Kidney (tissue), 14 donors: ENCODE data around the gene FSTL3. TPM values are rescaled to one million over a fixed set of nuclear protein-coding genes. Genes with fewer than 3 reads are reported as not detected.
A peak's percentile ranks its signal among the peaks of the same experiment; 100 is the strongest.

ENCODE experiments used
- DNase-seq, 5 donors: peaks; one replicate each; pipeline ENCODE4 v3.0.0-alpha.2; 2013 to 2020
- FAIRE-seq: peaks from 2 replicates; lab custom pipeline; 2012; peaks lifted over from hg19 to GRCh38; lab: Jason Lieb, UNC
- H3K27ac ChIP-seq, 2 donors: one replicate each; pipeline ENCODE4 v1.7.0; 2013; ENCODE audit warnings: low read depth in 2 of 2, low read length in 2 of 2, inconsistent platforms in 1 of 2
- H3K27me3 ChIP-seq: one replicate; pipeline ENCODE4 v1.7.1; 2013; ENCODE audit warnings: low read length, inconsistent platforms; ENCODE audit not compliant: control insufficient read depth, insufficient read depth
- H3K36me3 ChIP-seq, 3 donors: one replicate each; pipeline versions ENCODE4 v1.7.0 to v1.7.1; 2013; ENCODE audit warnings: low read length in 3 of 3, control low read depth in 1 of 3, inconsistent platforms in 1 of 3; ENCODE audit not compliant: insufficient read depth in 3 of 3, control insufficient read depth in 2 of 3
- H3K4me1 ChIP-seq, 3 donors: one replicate each; pipeline versions ENCODE4 v1.7.0 to v1.7.1; 2013; ENCODE audit warnings: low read length in 3 of 3, inconsistent platforms in 1 of 3, low read depth in 1 of 3; ENCODE audit not compliant: control insufficient read depth in 2 of 3, insufficient read depth in 2 of 3
- H3K4me3 ChIP-seq, 3 donors: one replicate each; pipeline versions ENCODE4 v1.7.0 to v1.8.1; 2013; ENCODE audit warnings: low read length in 3 of 3, control low read depth in 1 of 3, inconsistent platforms in 1 of 3
- H3K9ac ChIP-seq, 3 donors: one replicate each; pipeline versions ENCODE4 v1.7.0 to v1.7.1; 2013; ENCODE audit warnings: low read length in 3 of 3, control low read depth in 1 of 3, inconsistent platforms in 1 of 3
- H3K9me3 ChIP-seq, 3 donors: one replicate each; pipeline versions ENCODE4 v1.7.0 to v1.7.1; 2013; ENCODE audit warnings: low read length in 3 of 3, control low read depth in 1 of 3, inconsistent platforms in 1 of 3; ENCODE audit not compliant: control insufficient read depth in 2 of 3, insufficient read depth in 1 of 3
- CTCF ChIP-seq: IDR thresholded peaks from 3 replicates; pipeline ENCODE4 v1.5.1; 2012; ENCODE audit warnings: mild to moderate bottlenecking, moderate library complexity, borderline replicate concordance; ENCODE audit not compliant: insufficient read depth; ENCODE audit errors: extremely low read depth
- intact Hi-C: fragments of 100-400 bp; cut with DNase I; formaldehyde crosslinking; loops from one replicate; pipeline ENCODE4 v1.11.1; 2022
- polyA plus RNA-seq: library from polyadenylated mRNA; stranded (reverse); fragments of 350-450 nt; fragmentation: Illumina TruSeq; extraction: RNeasy Lipid Tissue Mini Kit (QIAGEN cat#74804); gene quantifications from one replicate; pipeline ENCODE4 v1.2.3, GENCODE V29; 2014; ENCODE audit warnings: low read depth, low replicate concordance; ENCODE audit not compliant: insufficient read depth
- total RNA-seq: library from RNA; stranded (reverse); fragmentation: NEBNext Ultra II Directional; extraction: Animal tissue kit (Norgen Biotek cat#: 25700); gene quantifications from one replicate; pipeline ENCODE4 v1.2.1, GENCODE V29; 2021
- donor health status: control.
- donor health status: control.
- donor health status: control.
- donor health status: control.
- donor health status: control.
- donor health status: DM: yes; HTN: yes; CAD: no.
- donor health status: Normal renal cell carcinoma (clear cell type).

FSTL3 gene
- total and polyA plus RNA-seq, 2 donors from 2014 or later = 23.9 to 63.0 TPM

- no peak for TF ChIP-seq CTCF
- FAIRE-seq = no peak
- Histone ChIP-seq H3K27me3 (no peaks in the 10 kb centered on the region), H3K4me1 (peaks cover 0 to 12% (median 0%) of the 10 kb centered on the region in 3 donors), H3K36me3 (peaks cover 0 to 3% (median 0%) of the 10 kb centered on the region in 3 donors), H3K4me3 (no peak overlapping the region), H3K9me3 (peaks cover 0 to 5% (median 2%) of the 10 kb centered on the region in 3 donors), H3K9ac (peak overlapping the region in 1 of 3 donors; percentile 15), H3K27ac (peak overlapping the region; percentile 76 to 81)
- intact Hi-C loops = no loop called here
- DNase-seq = peak; percentile 65 to 84 (median 78)
Measured at GRCh38 chr19:718251-718951, 42.2 kb downstream of the FSTL3 start.

- peaks cover 0 to 3% (median 0%) of the 10 kb centered on the region in 3 donors for H3K36me3 ChIP-seq
Measured at GRCh38 chr19:718991-719512, 42.9 kb downstream of the FSTL3 start.

GRCh38 chr19:719636-720344 lies 43.6 kb downstream of the FSTL3 start:
- H3K9ac ChIP-seq = peak overlapping the region in 1 of 3 donors; percentile 40
- peak overlapping the region; percentile 76 to 81 for H3K27ac ChIP-seq
- TF ChIP-seq CTCF = no peak
- H3K36me3 ChIP-seq = peaks cover 0 to 3% (median 0%) of the 10 kb centered on the region in 3 donors
- peaks cover 0 to 5% (median 2%) of the 10 kb centered on the region in 3 donors for H3K9me3 ChIP-seq
- intact Hi-C loops = no loop called here
- FAIRE-seq (no peak), DNase-seq (peak; percentile 61 to 87 (median 82))
- H3K27me3 ChIP-seq = no peaks in the 10 kb centered on the region
- peaks cover 0 to 12% (median 0%) of the 10 kb centered on the region in 3 donors for H3K4me1 ChIP-seq
- peak overlapping the region in 1 of 3 donors; percentile 35 for H3K4me3 ChIP-seq

More at GRCh38 chr19:718991-719512, 42.9 kb downstream of the FSTL3 start:
- FAIRE-seq (no peak), DNase-seq (peak; percentile 64 to 91 (median 84))
- TF ChIP-seq CTCF = no peak
- Histone ChIP-seq H3K9ac (no peak overlapping the region), H3K9me3 (peaks cover 0 to 5% (median 2%) of the 10 kb centered on the region in 3 donors), H3K27me3 (no peaks in the 10 kb centered on the region), H3K4me1 (peaks cover 0 to 12% (median 0%) of the 10 kb centered on the region in 3 donors), H3K4me3 (peak overlapping the region in 1 of 3 donors; percentile 17), H3K27ac (peak overlapping the region; percentile 76 to 81)
- intact Hi-C loops = no loop called here
